PC-3 (cell line): ENCODE data around the gene RIT2. TPM values are rescaled to one million over a fixed set of nuclear protein-coding genes. Genes with fewer than 3 reads are reported as not detected.

Experiments used
- ATAC-seq: fragments of 200-7000 bp; cut with Tn5 transposase; 2 replicates; pipeline ENCODE4 v1.9.1; 2020; ENCODE audit warnings: mild to moderate bottlenecking, moderate library complexity
- BruUV-seq: library from RNA; stranded (reverse); fragments of 400-500 nt; replicated peaks from 2 replicates; lab custom pipeline; 2021; lab: Mats Ljungman, UMichigan
- CTCF ChIA-PET: fragments of 300-600 bp; sonication (Branson Sonifier 250); formaldehyde crosslinking; loops from one replicate; lab custom pipeline; 2022; ENCODE audit warnings: antibody characterized with exemption; lab: Charles Lee
- POLR2A ChIA-PET: fragments of 300-600 bp; sonication (Branson Sonifier 250); formaldehyde crosslinking; loops from one replicate; lab custom pipeline; 2022; ENCODE audit warnings: antibody characterized with exemption; ENCODE audit not compliant: unreplicated experiment; lab: Charles Lee
- DNase-seq: peaks from one replicate; pipeline ENCODE4 v3.0.0-alpha.2; 2015
- H2AFZ ChIP-seq: fragments of 300-600 bp; sonication (generic); 2 replicates; pipeline ENCODE4 v1.6.0; 2016; ENCODE audit warnings: antibody characterized with exemption, low read length
- H3F3A ChIP-seq: fragments of 300-600 bp; sonication (generic); one replicate; pipeline ENCODE4 v1.6.0; 2017; ENCODE audit warnings: antibody characterized with exemption, low read length, control low read depth, mild to moderate bottlenecking; ENCODE audit not compliant: unreplicated experiment
- H3K27ac ChIP-seq: fragments of 300-600 bp; sonication (generic); 2 replicates; pipeline ENCODE4 v1.5.1; 2016; ENCODE audit warnings: mild to moderate bottlenecking, low read length
- H3K27me3 ChIP-seq: fragments of 300-600 bp; sonication (generic); 2 replicates; pipeline ENCODE4 v1.6.1; 2016; ENCODE audit warnings: low read length, mixed read lengths
- H3K36me3 ChIP-seq: fragments of 300-600 bp; sonication (generic); 2 replicates; pipeline ENCODE4 v1.6.1; 2016; ENCODE audit warnings: low read depth, mixed run types, low read length, mixed read lengths
- H3K4me1 ChIP-seq: fragments of 300-600 bp; sonication (generic); 2 replicates; pipeline ENCODE4 v1.5.1; 2016; ENCODE audit warnings: low read length; ENCODE audit not compliant: insufficient read depth
- H3K4me2 ChIP-seq: fragments of 300-600 bp; sonication (generic); 2 replicates; pipeline ENCODE4 v1.6.0; 2016; ENCODE audit warnings: low read length
- H3K4me3 ChIP-seq: fragments of 300-600 bp; sonication (generic); 2 replicates; pipeline ENCODE4 v1.5.1; 2016; ENCODE audit warnings: mild to moderate bottlenecking, low read length, mixed read lengths
- H3K79me2 ChIP-seq: fragments of 300-600 bp; sonication (generic); 2 replicates; pipeline ENCODE4 v1.6.1; 2017; ENCODE audit warnings: low read length, mixed read lengths
- H3K9ac ChIP-seq: fragments of 300-600 bp; sonication (generic); 2 replicates; pipeline ENCODE4 v1.6.0; 2016; ENCODE audit warnings: mild to moderate bottlenecking, low read length
- H3K9me2 ChIP-seq: fragments of 300-600 bp; sonication (generic); replicated peaks from 2 replicates; pipeline ENCODE4 v1.6.1; 2016; ENCODE audit warnings: mixed run types, low read length, mixed read lengths
- H3K9me3 ChIP-seq: fragments of 300-600 bp; sonication (generic); 2 replicates; pipeline ENCODE4 v1.6.1; 2016; ENCODE audit warnings: low read length, mixed read lengths
- H4K20me1 ChIP-seq: fragments of 300-600 bp; sonication (generic); 2 replicates; pipeline ENCODE4 v1.6.1; 2016; ENCODE audit warnings: low read length, mixed read lengths
- CTCF ChIP-seq: fragments of 300-600 bp; sonication (generic); conservative IDR thresholded peaks from 2 replicates; pipeline ENCODE4 v1.5.1; 2017; ENCODE audit warnings: antibody characterized with exemption, low read depth, mild to moderate bottlenecking, low read length
- EZH2 ChIP-seq: fragments of 300-600 bp; sonication (generic); IDR thresholded peaks from one replicate; pipeline ENCODE4 v1.6.1; 2017; ENCODE audit warnings: antibody characterized with exemption, mild to moderate bottlenecking, low read length; ENCODE audit not compliant: unreplicated experiment
- EZH2phosphoT487 ChIP-seq: fragments of 300-600 bp; sonication (generic); IDR thresholded peaks from 2 replicates; pipeline ENCODE4 v1.6.1; 2018; ENCODE audit warnings: mild to moderate bottlenecking, antibody characterized with exemption, low read length, borderline replicate concordance
- intact Hi-C: fragments of 100-400 bp; cut with micrococcal nuclease; formaldehyde crosslinking; loops from 2 replicates; pipeline ENCODE4 v1.9.0; 2023
- total RNA-seq: library from RNA; depleted of rRNA; stranded (reverse); fragments of >200 nt; gene quantifications from 2 replicates; pipeline ENCODE4 v1.2.3, GENCODE V29; 2014

The RIT2 gene
- total RNA-seq, 1 experiment from 2014 or later = not detected

GRCh38 chr18:43155842-43156241 lies 40.4 kb upstream of the RIT2 start:
- DNase-seq = no peak
- H3F3A ChIP-seq = no peaks in the 10 kb centered on the region
- no peaks in the 10 kb centered on the region for H3K36me3 ChIP-seq
- no peaks in the 10 kb centered on the region for H3K9me3 ChIP-seq
- no peaks in the 10 kb centered on the region for H3K79me2 ChIP-seq
- POLR2A ChIA-PET = no interaction called here
- no peak overlapping the region for H3K27ac ChIP-seq
- no peaks in the 10 kb centered on the region for H3K9me2 ChIP-seq
- no TSS peak for BruUV-seq
- no peak overlapping the region for H3K4me2 ChIP-seq
- no peak overlapping the region for H3K4me3 ChIP-seq
- H4K20me1 ChIP-seq = no peaks in the 10 kb centered on the region
- H3K4me1 ChIP-seq = no peaks in the 10 kb centered on the region
- intact Hi-C loops = no loop called here
- no peak for TF ChIP-seq EZH2
- no peak for TF ChIP-seq CTCF
- no peak for TF ChIP-seq EZH2phosphoT487
- CTCF ChIA-PET = no interaction called here
- no peak overlapping the region for H2AFZ ChIP-seq
- no peak for ATAC-seq
- H3K9ac ChIP-seq = no peak overlapping the region
- no peaks in the 10 kb centered on the region for H3K27me3 ChIP-seq

- DNase-seq (no peak), ATAC-seq (no peak)
- no peak overlapping the region for H2AFZ ChIP-seq
- no peaks in the 10 kb centered on the region for H3K9me2 ChIP-seq
- H4K20me1 ChIP-seq = no peaks in the 10 kb centered on the region
- no TSS peak for BruUV-seq
- no peaks in the 10 kb centered on the region for H3K27me3 ChIP-seq
- ChIA-PET CTCF (no interaction called here), POLR2A (no interaction called here)
- no peaks in the 10 kb centered on the region for H3K36me3 ChIP-seq
- no peak overlapping the region for H3K4me2 ChIP-seq
- TF ChIP-seq CTCF (no peak), EZH2phosphoT487 (no peak), EZH2 (no peak)
- H3K4me3 ChIP-seq = no peak overlapping the region
- H3K79me2 ChIP-seq = no peaks in the 10 kb centered on the region
- H3F3A ChIP-seq = no peaks in the 10 kb centered on the region
- no peaks in the 10 kb centered on the region for H3K9me3 ChIP-seq
- H3K4me1 ChIP-seq = no peaks in the 10 kb centered on the region
- no peak overlapping the region for H3K9ac ChIP-seq
- intact Hi-C loops = no loop called here
- H3K27ac ChIP-seq = no peak overlapping the region
Measured at GRCh38 chr18:43148231-43148630, 32.7 kb upstream of the RIT2 start.

GRCh38 chr18:43141208-43141607 lies 25.7 kb upstream of the RIT2 start:
- Histone ChIP-seq H3K36me3 (no peaks in the 10 kb centered on the region), H2AFZ (no peak overlapping the region), H3K9me3 (no peaks in the 10 kb centered on the region), H4K20me1 (no peaks in the 10 kb centered on the region), H3K9ac (no peak overlapping the region), H3K4me1 (no peaks in the 10 kb centered on the region), H3K79me2 (no peaks in the 10 kb centered on the region), H3K4me2 (no peak overlapping the region), H3K4me3 (no peak overlapping the region), H3K9me2 (no peaks in the 10 kb centered on the region), H3K27ac (no peak overlapping the region), H3K27me3 (no peaks in the 10 kb centered on the region), H3F3A (no peaks in the 10 kb centered on the region)
- no TSS peak for BruUV-seq
- no peak for ATAC-seq
- intact Hi-C loops = no loop called here
- ChIA-PET CTCF (no interaction called here), POLR2A (no interaction called here)
- TF ChIP-seq EZH2phosphoT487 (no peak), CTCF (no peak), EZH2 (no peak)
- DNase-seq = no peak
